NCI-H128 (cell line): ENCODE data around the gene ECEL1.

Experiments used
- DNase-seq: peaks from one replicate; lab custom pipeline; 2025; ENCODE audit not compliant: unreplicated experiment; lab: John Stamatoyannopoulos, UW

Gene ECEL1

GRCh38 chr2:232501794-232502390 lies 14.3 kb upstream of the ECEL1 start:
- no peak for DNase-seq

- DNase-seq: no peak
These were observed 13.7 kb upstream of the ECEL1 start for GRCh38 chr2:232501331-232501771.

GRCh38 chr2:232498452-232498851 lies 10.8 kb upstream of the ECEL1 start:
- DNase-seq: no peak

GRCh38 chr2:232497348-232497747 lies 9.7 kb upstream of the ECEL1 start:
- DNase-seq: no peak

- no peak for DNase-seq
These were observed 9.1 kb upstream of the ECEL1 start for GRCh38 chr2:232496501-232497270.

- no peak for DNase-seq
These were observed 7.7 kb upstream of the ECEL1 start for GRCh38 chr2:232495292-232495691.

- DNase-seq: no peak
These were observed 6.9 kb upstream of the ECEL1 start for GRCh38 chr2:232494542-232494941.

GRCh38 chr2:232493701-232494474 lies 6.3 kb upstream of the ECEL1 start:
- no peak for DNase-seq

- DNase-seq: no peak
These were observed 5.5 kb upstream of the ECEL1 start for GRCh38 chr2:232492963-232493700.

GRCh38 chr2:232492236-232492848 lies 4.7 kb upstream of the ECEL1 start:
- DNase-seq: no peak

- DNase-seq: no peak
These were observed 3.6 kb upstream of the ECEL1 start for GRCh38 chr2:232491139-232491780.

- no peak for DNase-seq
These were observed 2.8 kb upstream of the ECEL1 start for GRCh38 chr2:232490221-232491138.

GRCh38 chr2:232489516-232490220 lies 2.0 kb upstream of the ECEL1 start:
- DNase-seq: no peak

- DNase-seq: no peak
These were observed 1.2 kb upstream of the ECEL1 start for GRCh38 chr2:232488721-232489300.

- DNase-seq: no peak
These were observed 570 bp upstream of the ECEL1 start for GRCh38 chr2:232488097-232488711.

GRCh38 chr2:232486558-232487384 lies 863 bp downstream of the ECEL1 start:
- no peak for DNase-seq
